Measurements from ENCODE around the gene SH3BP2.
"Not testable (repeated sequence)": the region's sequence is repeated elsewhere in the genome, so short reads cannot be mapped to it uniquely, and the experiment has no call there.

Gene SH3BP2

GRCh38 chr4:2762486-2763370 lies 30.2 kb upstream of the SH3BP2 start:
- not testable (repeated sequence) for DNase-seq

- DNase-seq = no peak
These were observed 29.3 kb upstream of the SH3BP2 start for GRCh38 chr4:2763511-2763967.

GRCh38 chr4:2765832-2766526 lies 26.9 kb upstream of the SH3BP2 start:
- DNase-seq = no peak

GRCh38 chr4:2767046-2767704 lies 25.7 kb upstream of the SH3BP2 start:
- no peak for DNase-seq

GRCh38 chr4:2767705-2768074 lies 25.2 kb upstream of the SH3BP2 start:
- no peak for DNase-seq

- no peak for DNase-seq
These were observed 24.8 kb upstream of the SH3BP2 start for GRCh38 chr4:2768124-2768523.

GRCh38 chr4:2768921-2769336 lies 24.0 kb upstream of the SH3BP2 start:
- no peak for DNase-seq

- DNase-seq = no peak
These were observed 21.6 kb upstream of the SH3BP2 start for GRCh38 chr4:2771264-2771663.

- DNase-seq = not testable (repeated sequence)
These were observed 12.2 kb upstream of the SH3BP2 start for GRCh38 chr4:2780643-2781042.

GRCh38 chr4:2781911-2782310 lies 11.0 kb upstream of the SH3BP2 start:
- DNase-seq = no peak

GRCh38 chr4:2783790-2784189 lies 9.1 kb upstream of the SH3BP2 start:
- no peak for DNase-seq

- DNase-seq = no peak
These were observed 7.3 kb upstream of the SH3BP2 start for GRCh38 chr4:2785613-2786012.

GRCh38 chr4:2786152-2786671 lies 6.7 kb upstream of the SH3BP2 start:
- no peak for DNase-seq

- DNase-seq = no peak
These were observed 6.1 kb upstream of the SH3BP2 start for GRCh38 chr4:2786794-2787229.

GRCh38 chr4:2787230-2788100 lies 5.4 kb upstream of the SH3BP2 start:
- DNase-seq = no peak

- no peak for DNase-seq
These were observed 4.8 kb upstream of the SH3BP2 start for GRCh38 chr4:2788101-2788500.

GRCh38 chr4:2788532-2789103 lies 4.3 kb upstream of the SH3BP2 start:
- no peak for DNase-seq

GRCh38 chr4:2789351-2789750 lies 3.5 kb upstream of the SH3BP2 start:
- DNase-seq = no peak

GRCh38 chr4:2789793-2790582 lies 2.9 kb upstream of the SH3BP2 start:
- DNase-seq = no peak

- DNase-seq = no peak
These were observed 2.0 kb upstream of the SH3BP2 start for GRCh38 chr4:2790583-2791517.

Measured in fibroblast of skin of back (primary cell).